ENCODE results near the gene POC1A.

DNA sequence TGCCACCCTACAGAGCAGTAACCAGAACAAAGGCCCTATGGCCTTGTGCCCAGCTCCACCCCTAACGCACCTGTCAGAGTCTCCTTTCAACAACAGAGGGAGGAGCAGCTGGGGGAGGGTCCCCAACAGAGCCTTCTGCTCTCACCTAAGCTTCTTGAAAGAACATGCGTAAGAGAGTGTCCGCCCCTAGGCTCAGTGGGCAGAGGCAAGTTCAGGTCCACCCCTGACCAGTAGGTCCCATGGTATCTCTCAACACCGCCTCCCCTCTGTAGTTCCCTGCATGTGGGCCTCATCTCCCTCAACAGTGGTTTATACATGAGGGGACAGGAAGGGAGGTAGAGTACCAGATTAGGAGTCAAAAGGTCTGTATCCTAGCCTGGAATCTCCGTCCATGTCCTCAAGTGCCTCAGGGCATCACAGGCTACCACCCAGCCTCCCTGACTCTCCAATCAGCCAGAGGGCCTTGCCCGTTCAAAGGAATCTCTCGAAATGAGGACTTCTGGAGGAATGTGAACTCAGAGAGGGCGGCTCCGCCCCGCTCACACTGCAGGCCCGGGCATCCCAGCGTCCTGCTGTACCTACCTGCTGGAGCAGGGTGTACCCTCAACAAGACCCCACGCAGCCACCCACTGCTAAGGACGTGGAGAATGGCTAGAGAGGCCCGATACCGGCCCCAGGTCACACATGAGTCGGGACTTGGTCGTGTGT, 680 bp downstream of the POC1A start:
- TF ChIP-seq POLR2A (IDR thresholded peaks at IDR 0.05): no peak
- TF ChIP-seq, protein P1, sequence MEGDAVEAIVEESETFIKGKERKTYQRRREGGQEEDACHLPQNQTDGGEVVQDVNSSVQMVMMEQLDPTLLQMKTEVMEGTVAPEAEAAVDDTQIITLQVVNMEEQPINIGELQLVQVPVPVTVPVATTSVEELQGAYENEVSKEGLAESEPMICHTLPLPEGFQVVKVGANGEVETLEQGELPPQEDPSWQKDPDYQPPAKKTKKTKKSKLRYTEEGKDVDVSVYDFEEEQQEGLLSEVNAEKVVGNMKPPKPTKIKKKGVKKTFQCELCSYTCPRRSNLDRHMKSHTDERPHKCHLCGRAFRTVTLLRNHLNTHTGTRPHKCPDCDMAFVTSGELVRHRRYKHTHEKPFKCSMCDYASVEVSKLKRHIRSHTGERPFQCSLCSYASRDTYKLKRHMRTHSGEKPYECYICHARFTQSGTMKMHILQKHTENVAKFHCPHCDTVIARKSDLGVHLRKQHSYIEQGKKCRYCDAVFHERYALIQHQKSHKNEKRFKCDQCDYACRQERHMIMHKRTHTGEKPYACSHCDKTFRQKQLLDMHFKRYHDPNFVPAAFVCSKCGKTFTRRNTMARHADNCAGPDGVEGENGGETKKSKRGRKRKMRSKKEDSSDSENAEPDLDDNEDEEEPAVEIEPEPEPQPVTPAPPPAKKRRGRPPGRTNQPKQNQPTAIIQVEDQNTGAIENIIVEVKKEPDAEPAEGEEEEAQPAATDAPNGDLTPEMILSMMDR (IDR thresholded peaks at IDR 0.05): no peak
- no peak for TF ChIP-seq EP300 (IDR thresholded peaks at IDR 0.05)

Data from upper lobe of left lung (tissue), 4 donors.